HepG2 (cell line): ENCODE data around the gene SH2D5. TPM values are rescaled to one million over a fixed set of nuclear protein-coding genes. Genes with fewer than 3 reads are reported as not detected.

Source experiments
- GABPB1 ChIP-seq: IDR thresholded peaks from 2 replicates; pipeline ENCODE4 v1.6.1; 2016; ENCODE audit warnings: mild to moderate bottlenecking, missing genetic modification reagents, moderate library complexity, missing compliant biosample characterization
- GZF1 ChIP-seq: sonication (generic); formaldehyde crosslinking; IDR thresholded peaks from 2 replicates; pipeline ENCODE4 v1.5.1; 2020; ENCODE audit warnings: mild to moderate bottlenecking, missing genetic modification reagents
- IKZF4 ChIP-seq: sonication (generic); formaldehyde crosslinking; IDR thresholded peaks from 2 replicates; pipeline ENCODE4 v1.5.1; 2020; ENCODE audit warnings: borderline replicate concordance, mild to moderate bottlenecking, low read depth, missing genetic modification reagents; ENCODE audit errors: not compliant biosample characterization
- ISX ChIP-seq: sonication (generic); formaldehyde crosslinking; conservative IDR thresholded peaks from 2 replicates; pipeline ENCODE4 v1.5.0; 2020; ENCODE audit warnings: missing genetic modification reagents
- KMT2A ChIP-seq: sonication (generic); formaldehyde crosslinking; IDR thresholded peaks from 2 replicates; pipeline ENCODE4 v1.4.0; 2020; ENCODE audit warnings: missing genetic modification reagents
- SMARCE1 ChIP-seq: fragments of 450-650 bp; IDR thresholded peaks from 2 replicates; pipeline ENCODE4 v1.6.1; 2017; ENCODE audit warnings: borderline replicate concordance
- SMYD3 ChIP-seq: sonication (generic); formaldehyde crosslinking; IDR thresholded peaks from 2 replicates; pipeline ENCODE4 v1.8.1; 2023; ENCODE audit warnings: mild to moderate bottlenecking, missing genetic modification reagents
- THAP7 ChIP-seq: sonication (generic); formaldehyde crosslinking; IDR thresholded peaks from 2 replicates; pipeline ENCODE4 v1.8.1; 2023; ENCODE audit warnings: mild to moderate bottlenecking, missing genetic modification reagents
- ZBTB40 ChIP-seq, 2 experiments: fragments of 450-650 bp in 1 of 2; sonication (generic) in 1 of 2; formaldehyde crosslinking in 1 of 2; IDR thresholded peaks; 2 replicates each; pipeline versions ENCODE4 v1.6.1 to v1.8.0; 2016 to 2022; ENCODE audit warnings: antibody characterized with exemption in 1 of 2, mild to moderate bottlenecking in 1 of 2, missing genetic modification reagents in 1 of 2
- ZHX1 ChIP-seq: sonication (generic); formaldehyde crosslinking; IDR thresholded peaks from 2 replicates; pipeline ENCODE4 v1.8.1; 2022; ENCODE audit warnings: low read depth, mild to moderate bottlenecking, missing genetic modification reagents
- ZNF629 ChIP-seq: sonication (generic); formaldehyde crosslinking; conservative IDR thresholded peaks from 2 replicates; pipeline ENCODE4 v1.5.0; 2020; ENCODE audit warnings: missing genetic modification reagents
- ZNF792 ChIP-seq: IDR thresholded peaks from 2 replicates; pipeline ENCODE4 v1.6.1; 2016
- polyA plus RNA-seq, 8 experiments: library from polyadenylated mRNA; depleted of rRNA in 3 of 8; stranded (reverse) in 7 of 8; unstranded in 1 of 8; fragments of >200 nt; fragmentation: Illumina TruSeq in 4 of 8; extraction: Trizol in 4 of 8; gene quantifications; 2 replicates each; pipeline versions ENCODE4 v1.2.1 to v1.2.3, GENCODE V29; 2011 to 2016; ENCODE audit warnings: low read depth in 4 of 8, missing spikeins in 1 of 8, mixed read lengths in 1 of 8; ENCODE audit not compliant: insufficient read depth in 1 of 8
- total RNA-seq, 5 experiments: library from RNA; depleted of rRNA; stranded (reverse); fragments of >200 nt; fragmentation: Illumina TruSeq; extraction: Trizol; gene quantifications; 2 replicates each; pipeline ENCODE4 v1.2.3, GENCODE V29; 2016; ENCODE audit warnings: low read depth in 1 of 5
- TF ChIP-seq, protein P1 (sequence below): IDR thresholded peaks from 2 replicates; pipeline ENCODE4 v1.6.1; 2016; ENCODE audit warnings: missing compliant biosample characterization, missing genetic modification reagents, borderline replicate concordance

SH2D5 gene
- total and polyA plus RNA-seq, 2 of the 13 experiments (the other 11 are each of a cell fraction or from before 2014, with no cell fraction given), result 1.2 to 3.4 TPM

DNA sequence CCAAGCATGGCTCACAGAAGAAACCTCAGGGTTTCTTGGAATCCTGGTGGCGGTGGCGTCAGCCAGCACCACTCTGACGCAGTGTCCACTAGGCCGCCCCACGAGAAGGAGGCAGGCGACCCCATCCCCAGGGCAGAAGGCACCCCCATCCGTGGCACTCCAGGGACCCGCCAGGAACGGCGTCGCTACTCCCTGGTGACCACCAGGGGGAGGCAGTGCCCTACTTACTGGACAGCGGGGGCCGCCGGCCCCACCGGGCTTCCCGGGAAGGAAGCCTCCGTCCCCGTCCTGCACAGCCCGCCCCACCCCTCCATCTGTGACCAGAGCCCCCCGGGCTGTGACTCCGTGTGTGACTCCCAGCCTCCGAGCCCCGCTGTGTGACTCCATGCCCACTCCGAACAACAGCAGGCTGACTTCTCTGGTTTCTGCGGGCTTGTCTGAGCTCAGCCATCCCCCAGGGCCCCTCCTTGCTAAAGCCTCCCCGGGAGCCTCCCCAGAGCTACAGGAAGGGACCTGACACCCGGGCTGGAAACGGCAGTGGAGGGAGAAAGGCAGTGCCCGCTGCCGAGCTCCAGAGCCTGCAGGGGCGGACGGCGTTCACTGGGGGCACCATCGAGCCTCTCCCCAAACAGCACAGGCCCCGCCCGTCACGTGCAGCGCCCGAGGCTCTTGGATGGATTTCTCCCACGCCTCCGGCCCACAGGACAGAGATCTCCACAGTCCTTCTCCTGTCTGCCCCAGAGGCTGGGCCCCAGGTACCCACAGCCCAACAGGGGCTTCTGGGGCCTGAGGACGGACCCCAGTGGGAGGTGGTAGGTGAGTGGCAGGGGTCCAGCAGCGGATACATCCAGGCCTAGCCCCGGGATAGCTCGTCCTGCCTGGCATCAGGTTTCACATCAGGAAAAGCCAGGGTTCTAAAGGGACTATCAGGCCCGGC lies 35.8 kb downstream of the SH2D5 start (continued):
- TF ChIP-seq ZHX1 (CRISPR knock-in tag) (0 out of 2 replicates have a peak, but pooled peaks have one; percentile 51), SMARCE1 (no peak), GZF1 (0 out of 2 replicates have a peak, but pooled peaks have one; percentile 51), ZNF792 (CRISPR knock-in tag) (no peak), ZNF629 (CRISPR knock-in tag) (no peak), ZBTB40 (IDR thresholded peaks at IDR 0.05) (no peak), ZBTB40 (CRISPR knock-in tag; IDR thresholded peaks at IDR 0.05) (0 out of 2 replicates have a peak, but pooled peaks have one; percentile 24), THAP7 (CRISPR knock-in tag) (no peak), GABPB1 (peak; percentile 68), ISX (no peak), KMT2A (CRISPR knock-in tag) (no peak), SMYD3 (CRISPR knock-in tag) (no peak), IKZF4 (CRISPR knock-in tag) (no peak)
- TF ChIP-seq, protein P1, sequence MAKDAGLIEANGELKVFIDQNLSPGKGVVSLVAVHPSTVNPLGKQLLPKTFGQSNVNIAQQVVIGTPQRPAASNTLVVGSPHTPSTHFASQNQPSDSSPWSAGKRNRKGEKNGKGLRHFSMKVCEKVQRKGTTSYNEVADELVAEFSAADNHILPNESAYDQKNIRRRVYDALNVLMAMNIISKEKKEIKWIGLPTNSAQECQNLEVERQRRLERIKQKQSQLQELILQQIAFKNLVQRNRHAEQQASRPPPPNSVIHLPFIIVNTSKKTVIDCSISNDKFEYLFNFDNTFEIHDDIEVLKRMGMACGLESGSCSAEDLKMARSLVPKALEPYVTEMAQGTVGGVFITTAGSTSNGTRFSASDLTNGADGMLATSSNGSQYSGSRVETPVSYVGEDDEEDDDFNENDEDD, result peak; percentile 84; the same call in 1 of the 2 replicates
